HepG2 (cell line): ENCODE data around the gene CLDN3. TPM values are rescaled to one million over a fixed set of nuclear protein-coding genes. Genes with fewer than 3 reads are reported as not detected.
A peak's percentile ranks its signal among the peaks of the same experiment; 100 is the strongest.

ENCODE experiments used
- ATAC-seq: fragments of 200-7000 bp; cut with Tn5 transposase; 3 replicates; pipeline ENCODE4 v1.9.1; 2020; ENCODE audit warnings: mild to moderate bottlenecking, moderate library complexity
- BruUV-seq: library from RNA; stranded (reverse); fragments of 400-500 nt; replicated peaks from 2 replicates; lab custom pipeline; 2021; lab: Mats Ljungman, UMichigan
- CTCF ChIA-PET: fragments of 300-600 bp; formaldehyde crosslinking; extraction: SDS; loops from one replicate; lab custom pipeline; 2021; ENCODE audit warnings: low total read pairs, inconsistent platforms, low intra/inter-chr PET ratio; lab: Yijun Ruan, JAX
- POLR2A ChIA-PET: fragments of 350-600 bp; sonication (Branson Sonifier 250); formaldehyde crosslinking; loops from one replicate; lab custom pipeline; 2020; ENCODE audit warnings: antibody characterized with exemption, inconsistent platforms; lab: Yijun Ruan, JAX
- DNase-seq: peaks from one replicate; pipeline ENCODE4 v3.0.0-alpha.2; 2015; ENCODE audit warnings: low spot score
- FAIRE-seq: peaks from 3 replicates; lab custom pipeline; 2011; peaks lifted over from hg19 to GRCh38; lab: Jason Lieb, UNC
- H2AFZ ChIP-seq: one replicate; pipeline ENCODE4 v1.6.1; 2011; ENCODE audit warnings: low read length, inconsistent platforms
- H3K27ac ChIP-seq: fragments of 300-600 bp; 3 replicates; pipeline ENCODE4 v1.8.0; 2011; ENCODE audit warnings: mixed run types, mild to moderate bottlenecking, mixed read lengths, low read length, inconsistent platforms; ENCODE audit not compliant: insufficient read depth; ENCODE audit errors: extremely low read length
- H3K27me3 ChIP-seq, 2 experiments: fragments of 200-600 bp in 1 of 2; 2 replicates in 1 of 2; 3 replicates in 1 of 2; pipeline versions ENCODE4 v1.6.0 to v1.8.0; 2011; ENCODE audit warnings: low read length in 2 of 2, mild to moderate bottlenecking in 2 of 2, moderate library complexity in 2 of 2, inconsistent platforms in 1 of 2; ENCODE audit not compliant: insufficient read depth in 2 of 2, control insufficient read depth in 1 of 2
- H3K36me3 ChIP-seq, 2 experiments: fragments of 200-600 bp in 1 of 2; replicated peaks in 1 of 2; 2 replicates in 1 of 2; 3 replicates in 1 of 2; pipeline versions ENCODE4 v1.5.1 to v1.8.0; 2011; ENCODE audit warnings: low read length in 2 of 2, inconsistent platforms in 1 of 2; ENCODE audit not compliant: insufficient read depth in 2 of 2, control insufficient read depth in 1 of 2
- H3K4me1 ChIP-seq: 2 replicates; pipeline ENCODE4 v1.5.1; 2012; ENCODE audit warnings: low read length, inconsistent platforms; ENCODE audit not compliant: insufficient read depth
- H3K4me2 ChIP-seq: 2 replicates; pipeline ENCODE4 v1.6.0; 2011; ENCODE audit warnings: low read depth, low read length, inconsistent platforms
- H3K4me3 ChIP-seq, 3 experiments: fragments of 200-600 bp in 1 of 3; sonication (generic), shearing (Covaris generic) in 1 of 3; replicated peaks in 1 of 3; 2 replicates each; pipeline ENCODE4 v1.5.1; 2011 to 2016; ENCODE audit warnings: low read length in 3 of 3, inconsistent platforms in 2 of 3, low read depth in 2 of 3, mild to moderate bottlenecking in 2 of 3, control low read depth in 1 of 3, mixed read lengths in 1 of 3; ENCODE audit not compliant: insufficient read depth in 1 of 3
- H3K79me2 ChIP-seq: one replicate; pipeline ENCODE4 v1.6.1; 2011; ENCODE audit warnings: low read length, inconsistent platforms; ENCODE audit not compliant: insufficient read depth
- H3K9ac ChIP-seq: 2 replicates; pipeline ENCODE4 v1.6.0; 2011; ENCODE audit warnings: mild to moderate bottlenecking, low read depth, low read length, inconsistent platforms; ENCODE audit not compliant: insufficient read depth
- H3K9me3 ChIP-seq: 2 replicates; pipeline ENCODE4 v1.5.1; 2012; ENCODE audit warnings: mild to moderate bottlenecking, low read length
- H4K20me1 ChIP-seq: 2 replicates; pipeline ENCODE4 v1.6.0; 2011; ENCODE audit warnings: inconsistent platforms, mild to moderate bottlenecking, low read length, moderate library complexity; ENCODE audit not compliant: insufficient read depth
- ARHGAP35 ChIP-seq: sonication (generic); formaldehyde crosslinking; IDR thresholded peaks from 2 replicates; pipeline ENCODE4 v1.9.0; 2022; ENCODE audit warnings: mild to moderate bottlenecking, inconsistent platforms, moderate library complexity, missing genetic modification reagents, borderline replicate concordance
- FOXJ3 ChIP-seq: sonication (generic); formaldehyde crosslinking; IDR thresholded peaks from 2 replicates; pipeline ENCODE4 v1.4.0; 2020; ENCODE audit warnings: missing genetic modification reagents, mild to moderate bottlenecking, borderline replicate concordance
- MXD4 ChIP-seq: IDR thresholded peaks from 2 replicates; pipeline ENCODE4 v1.6.1; 2016; ENCODE audit warnings: mild to moderate bottlenecking, missing biosample characterization, missing genetic modification reagents
- NR2F1 ChIP-seq, 2 experiments: fragments of 450-650 bp in 1 of 2; formaldehyde crosslinking in 1 of 2; IDR thresholded peaks; 2 replicates each; pipeline versions ENCODE4 v1.5.0 to v1.6.1; 2016 to 2020; ENCODE audit warnings: mild to moderate bottlenecking in 1 of 2, missing compliant biosample characterization in 1 of 2, missing genetic modification reagents in 1 of 2, moderate library complexity in 1 of 2
- ONECUT2 ChIP-seq: sonication (generic); formaldehyde crosslinking; IDR thresholded peaks from 2 replicates; pipeline ENCODE4 v1.4.0; 2020; ENCODE audit warnings: missing genetic modification reagents
- POLR2A ChIP-seq, 2 experiments: IDR thresholded peaks; 2 replicates each; pipeline ENCODE4 v1.6.1; 2011; ENCODE audit warnings: low read depth in 2 of 2, low read length in 2 of 2, mild to moderate bottlenecking in 1 of 2, moderate library complexity in 1 of 2; ENCODE audit not compliant: insufficient read depth in 1 of 2
- RBM22 ChIP-seq: fragments of 200-400 bp; formaldehyde crosslinking; optimal IDR thresholded peaks from 2 replicates; pipeline ENCODE3; 2017; ENCODE audit warnings: mild to moderate bottlenecking, low read length, moderate library complexity
- TBX3 ChIP-seq: fragments of 450-650 bp; IDR thresholded peaks from 2 replicates; pipeline ENCODE4 v1.6.1; 2017; ENCODE audit warnings: antibody characterized with exemption, mild to moderate bottlenecking, inconsistent platforms, borderline replicate concordance
- XRCC5 ChIP-seq: fragments of 200-400 bp; formaldehyde crosslinking; optimal IDR thresholded peaks from 2 replicates; pipeline ENCODE3; 2017; ENCODE audit warnings: mild to moderate bottlenecking, low read length
- ZNF136 ChIP-seq: sonication (generic); formaldehyde crosslinking; IDR thresholded peaks from 2 replicates; pipeline ENCODE4 v1.8.1; 2022; ENCODE audit warnings: low read depth, mild to moderate bottlenecking, moderate library complexity, missing genetic modification reagents
- ZNF256 ChIP-seq: sonication (generic); formaldehyde crosslinking; conservative IDR thresholded peaks from 2 replicates; pipeline ENCODE4 v1.4.0; 2020; ENCODE audit warnings: missing genetic modification reagents
- ZNF3 ChIP-seq: IDR thresholded peaks from 2 replicates; pipeline ENCODE4 v1.7.0; 2017; ENCODE audit warnings: inconsistent platforms
- ZNF317 ChIP-seq: sonication (generic); formaldehyde crosslinking; IDR thresholded peaks from 2 replicates; pipeline ENCODE4 v1.5.0; 2020; ENCODE audit warnings: mild to moderate bottlenecking, missing genetic modification reagents
- ZNF605 ChIP-seq: sonication (generic); formaldehyde crosslinking; IDR thresholded peaks from 2 replicates; pipeline ENCODE4 v1.8.0; 2022; ENCODE audit warnings: mild to moderate bottlenecking, missing genetic modification reagents
- ZNF768 ChIP-seq: sonication (generic); formaldehyde crosslinking; IDR thresholded peaks from 2 replicates; pipeline ENCODE4 v1.4.0; 2020; ENCODE audit warnings: missing genetic modification reagents
- ZSCAN21 ChIP-seq: sonication (generic); formaldehyde crosslinking; IDR thresholded peaks from 2 replicates; pipeline ENCODE4 v1.8.0; 2022; ENCODE audit warnings: mild to moderate bottlenecking, missing genetic modification reagents, moderate library complexity, borderline replicate concordance
- ZSCAN5A ChIP-seq: sonication (generic); formaldehyde crosslinking; IDR thresholded peaks from 2 replicates; pipeline ENCODE4 v1.8.0; 2022; ENCODE audit warnings: mild to moderate bottlenecking, missing genetic modification reagents, borderline replicate concordance
- WGBS: methylation state at CpG from one replicate; pipeline ENCODE4 v1.1.6; 2017; ENCODE audit warnings: low lambda C conversion rate; 5-methylcytosine and 5-hydroxymethylcytosine counted together
- in situ Hi-C: cut with HindIII; loops from 2 replicates; pipeline ENCODE4 v1.10.0; 2017; ENCODE audit warnings: low pct_unique_long_range_greater_than_20kb; ENCODE audit not compliant: extremely low pct_ligation_motif_present
- intact Hi-C: fragments of 100-400 bp; cut with micrococcal nuclease; formaldehyde crosslinking; loops from one replicate; pipeline ENCODE4 v1.10.0; 2022; ENCODE audit not compliant: unreplicated experiment
- polyA plus RNA-seq, 8 experiments: library from polyadenylated mRNA; depleted of rRNA in 3 of 8; stranded (reverse) in 7 of 8; unstranded in 1 of 8; fragments of >200 nt; fragmentation: Illumina TruSeq in 4 of 8; extraction: Trizol in 4 of 8; gene quantifications; 2 replicates each; pipeline versions ENCODE4 v1.2.1 to v1.2.3, GENCODE V29; 2011 to 2016; ENCODE audit warnings: low read depth in 4 of 8, missing spikeins in 1 of 8, mixed read lengths in 1 of 8; ENCODE audit not compliant: insufficient read depth in 1 of 8
- total RNA-seq, 5 experiments: library from RNA; depleted of rRNA; stranded (reverse); fragments of >200 nt; fragmentation: Illumina TruSeq; extraction: Trizol; gene quantifications; 2 replicates each; pipeline ENCODE4 v1.2.3, GENCODE V29; 2016; ENCODE audit warnings: low read depth in 1 of 5
- TF ChIP-seq, protein P1 (sequence below): sonication (generic); formaldehyde crosslinking; conservative IDR thresholded peaks from 2 replicates; pipeline ENCODE4 v1.8.0; 2022; ENCODE audit warnings: mild to moderate bottlenecking, moderate library complexity, missing genetic modification reagents
- TF ChIP-seq, protein P2 (sequence below): fragments of 450-650 bp; IDR thresholded peaks from 2 replicates; pipeline ENCODE4 v1.6.1; 2017; ENCODE audit warnings: mild to moderate bottlenecking
- TF ChIP-seq, protein P3 (sequence below): sonication (generic); formaldehyde crosslinking; IDR thresholded peaks from 2 replicates; pipeline ENCODE4 v1.5.0; 2020; ENCODE audit warnings: missing genetic modification reagents, mild to moderate bottlenecking, borderline replicate concordance

CLDN3 gene
- total and polyA plus RNA-seq, 2 of the 13 experiments (the other 11 are each of a cell fraction or from before 2014, with no cell fraction given), result 0.31 to 0.51 TPM

GRCh38 chr7:73726083-73726466 lies 44.0 kb downstream of the CLDN3 start:
- H2AFZ ChIP-seq, result no peak overlapping the region
- H3K4me2 ChIP-seq, result no peak overlapping the region
- H3K27ac ChIP-seq, result no peak overlapping the region
- no peak overlapping the region for H3K9ac ChIP-seq
- ATAC-seq, result peak; percentile 56
- no peak for DNase-seq
- H3K79me2 ChIP-seq, result no peaks in the 10 kb centered on the region
- H3K4me3 ChIP-seq, result no peak overlapping the region
- no peaks in the 10 kb centered on the region; a peak in 2 of 5 replicates for H3K27me3 ChIP-seq
- FAIRE-seq, result no peak
- CTCF ChIA-PET, result interaction anchor here (1.4 to 1.8 kb wide), 3 partner anchors 24 to 119 kb away, joined by 5 to 15 read pairs (median 14); no protein-coding TSS in a partner anchor
- H3K4me1 ChIP-seq, result peaks cover 10% of the 10 kb centered on the region; the same call in 1 of the 2 replicates
- WGBS, result 80% methylated on average over 1 of the region's 1 CpG
- H3K9me3 ChIP-seq, result no peaks in the 10 kb centered on the region
- H4K20me1 ChIP-seq, result no peaks in the 10 kb centered on the region
- no TSS peak for BruUV-seq
- POLR2A ChIA-PET, result interaction anchor here (1.1 to 1.2 kb wide), 3 partner anchors 11 to 125 kb away, joined by 3 to 6 read pairs (median 4); no protein-coding TSS in a partner anchor
- no peaks in the 10 kb centered on the region for H3K36me3 ChIP-seq
- in situ Hi-C loops (no loop called here), intact Hi-C loops (loop anchor here (5.0 kb wide), 1 partner anchor 114 kb away; no protein-coding TSS in a partner anchor)
- TF ChIP-seq ZNF3 (CRISPR knock-in tag) (no peak), FOXJ3 (CRISPR knock-in tag) (no peak), ZSCAN21 (CRISPR knock-in tag) (no peak), ONECUT2 (CRISPR knock-in tag) (no peak), TBX3 (no peak), ZNF136 (CRISPR knock-in tag) (no peak), ZNF768 (0 out of 2 replicates have a peak, but pooled peaks have one; percentile 1), ZNF605 (CRISPR knock-in tag) (no peak), ZNF317 (CRISPR knock-in tag) (no peak), POLR2A (IDR thresholded peaks at IDR 0.05; ENCODE audit: insufficient read depth in 1 of 2, low read depth in 2 of 2, low read length in 2 of 2) (no peak), RBM22 (no peak), ARHGAP35 (CRISPR knock-in tag) (no peak), ZNF256 (no peak), ZSCAN5A (no peak), MXD4 (CRISPR knock-in tag) (no peak), NR2F1 (CRISPR knock-in tag; IDR thresholded peaks at IDR 0.05) (no peak), XRCC5 (peak; percentile 1)
- TF ChIP-seq, protein P1, sequence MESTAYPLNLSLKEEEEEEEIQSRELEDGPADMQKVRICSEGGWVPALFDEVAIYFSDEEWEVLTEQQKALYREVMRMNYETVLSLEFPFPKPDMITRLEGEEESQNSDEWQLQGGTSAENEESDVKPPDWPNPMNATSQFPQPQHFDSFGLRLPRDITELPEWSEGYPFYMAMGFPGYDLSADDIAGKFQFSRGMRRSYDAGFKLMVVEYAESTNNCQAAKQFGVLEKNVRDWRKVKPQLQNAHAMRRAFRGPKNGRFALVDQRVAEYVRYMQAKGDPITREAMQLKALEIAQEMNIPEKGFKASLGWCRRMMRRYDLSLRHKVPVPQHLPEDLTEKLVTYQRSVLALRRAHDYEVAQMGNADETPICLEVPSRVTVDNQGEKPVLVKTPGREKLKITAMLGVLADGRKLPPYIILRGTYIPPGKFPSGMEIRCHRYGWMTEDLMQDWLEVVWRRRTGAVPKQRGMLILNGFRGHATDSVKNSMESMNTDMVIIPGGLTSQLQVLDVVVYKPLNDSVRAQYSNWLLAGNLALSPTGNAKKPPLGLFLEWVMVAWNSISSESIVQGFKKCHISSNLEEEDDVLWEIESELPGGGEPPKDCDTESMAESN, result no peak
- TF ChIP-seq, protein P2, sequence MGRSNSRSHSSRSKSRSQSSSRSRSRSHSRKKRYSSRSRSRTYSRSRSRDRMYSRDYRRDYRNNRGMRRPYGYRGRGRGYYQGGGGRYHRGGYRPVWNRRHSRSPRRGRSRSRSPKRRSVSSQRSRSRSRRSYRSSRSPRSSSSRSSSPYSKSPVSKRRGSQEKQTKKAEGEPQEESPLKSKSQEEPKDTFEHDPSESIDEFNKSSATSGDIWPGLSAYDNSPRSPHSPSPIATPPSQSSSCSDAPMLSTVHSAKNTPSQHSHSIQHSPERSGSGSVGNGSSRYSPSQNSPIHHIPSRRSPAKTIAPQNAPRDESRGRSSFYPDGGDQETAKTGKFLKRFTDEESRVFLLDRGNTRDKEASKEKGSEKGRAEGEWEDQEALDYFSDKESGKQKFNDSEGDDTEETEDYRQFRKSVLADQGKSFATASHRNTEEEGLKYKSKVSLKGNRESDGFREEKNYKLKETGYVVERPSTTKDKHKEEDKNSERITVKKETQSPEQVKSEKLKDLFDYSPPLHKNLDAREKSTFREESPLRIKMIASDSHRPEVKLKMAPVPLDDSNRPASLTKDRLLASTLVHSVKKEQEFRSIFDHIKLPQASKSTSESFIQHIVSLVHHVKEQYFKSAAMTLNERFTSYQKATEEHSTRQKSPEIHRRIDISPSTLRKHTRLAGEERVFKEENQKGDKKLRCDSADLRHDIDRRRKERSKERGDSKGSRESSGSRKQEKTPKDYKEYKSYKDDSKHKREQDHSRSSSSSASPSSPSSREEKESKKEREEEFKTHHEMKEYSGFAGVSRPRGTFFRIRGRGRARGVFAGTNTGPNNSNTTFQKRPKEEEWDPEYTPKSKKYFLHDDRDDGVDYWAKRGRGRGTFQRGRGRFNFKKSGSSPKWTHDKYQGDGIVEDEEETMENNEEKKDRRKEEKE, result no peak
- TF ChIP-seq, protein P3, sequence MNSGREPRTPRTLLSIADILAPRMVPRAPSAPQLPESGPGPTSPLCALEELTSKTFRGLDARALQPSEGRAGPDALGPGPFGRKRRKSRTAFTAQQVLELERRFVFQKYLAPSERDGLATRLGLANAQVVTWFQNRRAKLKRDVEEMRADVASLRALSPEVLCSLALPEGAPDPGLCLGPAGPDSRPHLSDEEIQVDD (CRISPR knock-in tag), result no peak
